COLO668 (cell line): ENCODE results near the gene HRH3.

ENCODE experiments used
- DNase-seq: peaks from one replicate; lab custom pipeline; 2025; ENCODE audit not compliant: unreplicated experiment; lab: John Stamatoyannopoulos, UW

HRH3 gene

GRCh38 chr20:62219992-62220665, at the start of gene HRH3:
Gene HRH3, minus strand, starts transcription at chr20:62220278. Its CDS starts 308 bp downstream, at chr20:62219970.
- DNase-seq: peak; percentile 34

DNA sequence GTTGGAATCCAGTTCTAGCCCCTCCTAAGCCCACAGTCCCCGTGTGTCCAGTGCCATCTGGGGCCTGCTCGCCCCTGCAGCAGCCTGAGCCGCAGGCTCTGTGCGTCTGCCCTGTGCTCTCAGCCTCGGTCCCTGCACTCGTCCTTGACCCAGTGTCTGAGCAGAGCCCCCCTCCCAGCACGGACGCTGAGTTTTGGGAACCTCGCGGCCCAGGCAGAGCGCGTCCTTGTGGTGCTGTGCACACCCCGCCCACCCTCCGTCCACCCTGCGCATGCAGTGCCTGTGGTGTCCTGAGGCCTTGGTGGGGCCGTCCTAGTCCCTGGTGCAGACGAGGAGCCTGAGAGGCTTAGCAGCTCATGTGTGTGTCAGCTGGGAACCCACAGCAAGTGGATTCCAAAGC, 49.8 kb upstream of the HRH3 start:
- DNase-seq: no peak

DNA sequence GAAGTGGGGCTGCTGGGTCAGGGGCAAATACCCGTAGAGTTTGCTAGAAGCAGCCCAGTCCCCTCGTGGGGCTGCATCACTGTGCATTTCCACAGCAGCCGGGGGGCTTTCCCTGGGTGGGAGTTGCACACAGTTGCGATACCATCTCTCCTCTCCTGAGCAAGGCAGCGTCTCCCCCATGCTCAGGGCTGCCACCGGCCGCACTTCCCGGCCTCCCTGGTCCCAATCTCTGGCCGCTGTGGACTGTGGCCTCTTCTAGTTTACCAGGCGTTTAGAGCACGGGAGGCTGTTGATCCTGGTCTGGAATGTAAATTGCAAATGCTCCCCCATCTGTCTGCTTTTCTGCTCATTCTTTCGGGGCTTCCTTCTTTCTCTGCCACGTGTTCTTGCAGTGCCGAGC, 49.3 kb upstream of the HRH3 start:
- DNase-seq: no peak

- DNase-seq: no peak
These were observed 48.3 kb upstream of the HRH3 start for GRCh38 chr20:62268228-62268900.

- no peak for DNase-seq
These were observed 47.5 kb upstream of the HRH3 start for GRCh38 chr20:62267543-62267942.

- no peak for DNase-seq
These were observed 46.8 kb upstream of the HRH3 start for GRCh38 chr20:62266851-62267250.

- DNase-seq: no peak
These were observed 46.3 kb upstream of the HRH3 start for GRCh38 chr20:62266340-62266739.

- DNase-seq: no peak
These were observed 45.3 kb upstream of the HRH3 start for GRCh38 chr20:62265365-62265764.

- DNase-seq: no peak
These were observed 43.3 kb upstream of the HRH3 start for GRCh38 chr20:62263396-62263795.

DNA sequence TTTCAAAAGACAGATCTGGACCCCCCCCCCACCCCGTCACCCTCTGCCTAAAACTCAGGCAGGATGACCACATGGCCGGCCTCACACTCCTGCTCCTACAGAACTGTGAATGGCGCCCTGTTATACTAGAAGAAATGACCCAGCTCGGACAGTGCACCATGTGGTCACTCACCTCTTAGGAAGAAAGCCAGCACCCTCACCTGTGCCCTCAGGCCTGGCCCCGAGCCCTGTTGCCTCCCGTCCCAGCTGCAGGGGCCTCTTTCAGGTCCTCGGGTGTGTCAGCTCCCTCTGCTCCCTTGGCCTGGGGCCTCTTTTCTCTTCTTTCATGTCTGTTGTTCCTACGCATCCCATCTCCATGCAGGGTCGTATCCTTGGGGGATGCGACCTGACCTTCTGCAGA, 42.0 kb upstream of the HRH3 start:
- no peak for DNase-seq

DNA sequence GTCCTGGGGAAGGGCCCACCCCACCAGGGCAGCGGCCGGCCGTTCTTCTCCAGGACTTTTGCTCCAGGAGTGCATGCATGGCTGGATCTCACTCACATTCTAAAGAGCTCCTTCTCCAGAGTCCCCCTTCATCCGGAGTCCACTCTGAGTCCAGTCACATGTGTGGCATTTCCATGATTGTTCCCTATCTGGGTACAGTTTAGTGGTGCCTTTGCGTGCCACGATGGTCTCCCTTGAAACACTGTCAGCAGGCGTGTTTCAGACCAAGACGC, 39.2 kb upstream of the HRH3 start:
- no peak for DNase-seq

GRCh38 chr20:62258499-62259293, 38.6 kb upstream of the HRH3 start:
- DNase-seq: no peak

GRCh38 chr20:62255976-62256375, 35.9 kb upstream of the HRH3 start:
- DNase-seq: no peak

DNA sequence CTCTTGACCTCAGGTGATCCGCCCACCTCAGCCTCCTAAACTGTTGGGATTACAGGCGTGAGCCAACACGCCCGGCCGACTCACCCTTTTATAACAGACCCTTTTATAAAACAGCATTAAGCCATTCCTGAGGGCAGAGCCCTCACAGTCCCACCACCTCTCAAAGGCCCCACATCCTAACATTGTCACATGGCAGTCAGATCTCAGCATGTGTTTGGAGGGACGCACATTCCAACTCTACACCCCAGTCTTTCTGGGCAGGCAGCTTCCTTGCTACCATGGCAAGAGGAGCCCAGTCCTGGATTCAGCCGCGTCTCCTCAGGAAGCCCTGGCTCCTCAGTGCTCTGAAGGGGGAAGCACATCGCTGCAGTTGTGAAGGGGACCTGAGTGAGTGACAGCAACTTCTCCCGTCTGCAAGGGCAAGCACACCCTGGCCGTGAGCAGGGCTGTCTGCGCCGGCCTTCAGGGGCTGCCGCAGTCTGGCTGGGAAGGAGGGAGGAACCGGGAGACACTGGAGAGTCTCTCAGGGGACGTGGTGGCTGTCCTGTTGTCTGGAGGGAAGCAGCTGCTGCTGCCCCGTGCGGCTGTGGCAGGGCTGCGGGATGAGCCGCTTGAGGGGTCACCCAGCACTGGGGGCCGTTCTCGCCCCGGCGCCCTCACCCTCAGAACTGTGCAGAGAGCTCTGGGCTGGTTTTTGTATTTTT, 34.1 kb upstream of the HRH3 start:
- no peak for DNase-seq

GRCh38 chr20:62253398-62253797, 33.3 kb upstream of the HRH3 start:
- DNase-seq: no peak

DNA sequence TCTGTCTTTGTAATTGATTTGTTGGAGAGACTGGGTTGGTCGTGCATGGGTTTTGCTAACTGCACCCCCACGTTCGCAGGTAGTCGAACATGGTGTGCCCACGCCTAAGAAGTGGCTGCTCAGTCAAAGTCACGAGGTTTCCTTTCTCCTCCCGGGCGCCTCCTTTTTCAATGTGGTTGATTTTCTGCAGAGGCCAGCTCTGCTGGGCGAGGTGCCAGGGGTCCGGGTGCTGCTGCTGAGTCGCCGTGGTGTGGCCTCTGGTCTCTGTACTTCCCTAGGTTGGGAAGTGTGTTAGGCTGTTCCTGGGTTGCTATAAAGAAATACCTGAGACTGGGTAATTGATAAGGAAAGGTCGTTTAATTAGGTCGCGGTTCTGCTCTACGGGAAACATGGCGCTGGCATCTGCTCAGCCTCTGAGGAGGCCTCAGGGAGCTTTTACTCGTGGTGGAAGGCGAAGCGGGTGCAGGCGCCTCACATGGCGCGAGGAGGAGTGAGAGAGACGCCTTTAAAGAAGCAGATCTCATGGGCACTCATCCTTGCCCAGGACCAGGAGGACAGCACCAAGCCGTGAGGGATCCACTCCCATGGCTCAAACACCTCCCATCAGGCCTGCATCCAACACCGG, 32.4 kb upstream of the HRH3 start:
- DNase-seq: no peak

GRCh38 chr20:62248890-62249560, 28.9 kb upstream of the HRH3 start:
- DNase-seq: no peak

GRCh38 chr20:62246872-62247652, 27.0 kb upstream of the HRH3 start:
- DNase-seq: no peak

- DNase-seq: no peak
These were observed 26.4 kb upstream of the HRH3 start for GRCh38 chr20:62246431-62246830.

DNA sequence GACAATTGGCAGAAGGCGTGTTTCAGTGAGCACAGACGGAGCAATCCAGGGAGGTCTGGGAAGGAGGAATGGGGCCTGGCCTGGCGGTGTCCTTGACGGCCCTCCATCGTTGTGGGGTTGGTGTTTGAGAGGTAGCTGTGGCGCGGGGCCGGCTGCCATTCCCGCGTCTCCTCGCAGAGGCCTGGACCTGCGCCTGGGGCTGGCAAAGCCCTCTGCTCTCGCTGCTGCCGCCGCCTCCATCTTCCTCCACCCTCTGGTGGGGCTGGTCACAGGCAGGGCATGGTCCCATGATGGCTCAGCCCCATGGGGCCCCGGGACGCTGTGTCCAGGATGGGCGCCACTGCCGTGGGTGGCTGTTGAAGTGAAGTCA, 25.8 kb upstream of the HRH3 start:
- no peak for DNase-seq
